Lower lobe of right lung (tissue), 2 donors: ENCODE measurements around the gene SLC25A20. TPM values are rescaled to one million over a fixed set of nuclear protein-coding genes. Genes with fewer than 3 reads are reported as not detected.

Experiments used
- ATAC-seq, 2 donors: fragments of 200-7000 bp; cut with Tn5 transposase; one replicate each; pipeline ENCODE4 v1.9.1; 2020 to 2022; ENCODE audit warnings: mild to moderate bottlenecking in 2 of 2, moderate library complexity in 2 of 2
- DNase-seq: peaks from one replicate; pipeline ENCODE4 v3.0.0-alpha.2; 2020
- H3K27ac ChIP-seq: fragments of 200-600 bp; one replicate; pipeline ENCODE4 v1.8.0; 2022
- H3K27me3 ChIP-seq: fragments of 200-600 bp; one replicate; pipeline ENCODE4 v1.8.0; 2022; ENCODE audit warnings: low read depth
- H3K36me3 ChIP-seq: fragments of 200-600 bp; one replicate; pipeline ENCODE4 v1.8.0; 2022; ENCODE audit warnings: mild to moderate bottlenecking
- H3K4me1 ChIP-seq: fragments of 200-600 bp; one replicate; pipeline ENCODE4 v1.8.0; 2022
- H3K4me3 ChIP-seq: fragments of 200-600 bp; one replicate; pipeline ENCODE4 v1.8.0; 2022; ENCODE audit warnings: mild to moderate bottlenecking
- H3K9me3 ChIP-seq: fragments of 200-600 bp; one replicate; pipeline ENCODE4 v1.8.0; 2022
- intact Hi-C: fragments of 100-400 bp; cut with DNase I; formaldehyde crosslinking; loops from one replicate; pipeline ENCODE4 v1.11.0; 2022
- total RNA-seq: library from RNA; stranded (reverse); fragmentation: NEBNext Ultra II Directional; extraction: Animal tissue kit (Norgen Biotek cat#: 25700); gene quantifications from one replicate; pipeline ENCODE4 v1.2.1, GENCODE V29; 2021
- TF ChIP-seq, protein P1 (sequence below): fragments of 200-600 bp; IDR thresholded peaks from one replicate; pipeline ENCODE4 v1.8.0; 2022; ENCODE audit warnings: antibody characterized with exemption, mild to moderate bottlenecking
- donor health status: DM: no; HTN: yes; CAD: no; lungs with severe emphysema.

The SLC25A20 gene
- total RNA-seq, 1 donor from 2014 or later = 29.0 TPM

DNA sequence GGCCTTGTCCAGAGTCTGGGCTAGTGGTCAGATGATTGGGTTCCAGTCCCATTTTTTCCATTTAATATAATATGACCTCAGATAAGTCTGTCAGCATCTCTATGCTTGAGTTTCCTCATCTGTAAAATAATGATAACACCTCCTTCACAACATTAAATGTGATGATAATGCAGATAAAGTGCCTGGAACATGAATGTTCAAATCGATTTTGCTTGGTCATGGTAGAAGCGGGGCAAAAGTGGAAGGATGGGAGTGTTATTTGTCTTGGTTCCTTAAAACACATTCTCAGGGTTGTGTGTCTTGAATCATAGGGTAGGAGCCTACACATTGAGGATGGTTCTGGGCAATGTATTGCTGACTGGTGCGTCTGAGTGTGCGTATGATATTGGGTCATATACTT is 36.8 kb upstream of the SLC25A20 start:
- H3K27ac ChIP-seq = no peak overlapping the region
- no peaks in the 10 kb centered on the region for H3K9me3 ChIP-seq
- ATAC-seq = no peak
- H3K4me3 ChIP-seq = no peak overlapping the region
- intact Hi-C loops = no loop called here
- H3K27me3 ChIP-seq = no peaks in the 10 kb centered on the region
- TF ChIP-seq, protein P1, sequence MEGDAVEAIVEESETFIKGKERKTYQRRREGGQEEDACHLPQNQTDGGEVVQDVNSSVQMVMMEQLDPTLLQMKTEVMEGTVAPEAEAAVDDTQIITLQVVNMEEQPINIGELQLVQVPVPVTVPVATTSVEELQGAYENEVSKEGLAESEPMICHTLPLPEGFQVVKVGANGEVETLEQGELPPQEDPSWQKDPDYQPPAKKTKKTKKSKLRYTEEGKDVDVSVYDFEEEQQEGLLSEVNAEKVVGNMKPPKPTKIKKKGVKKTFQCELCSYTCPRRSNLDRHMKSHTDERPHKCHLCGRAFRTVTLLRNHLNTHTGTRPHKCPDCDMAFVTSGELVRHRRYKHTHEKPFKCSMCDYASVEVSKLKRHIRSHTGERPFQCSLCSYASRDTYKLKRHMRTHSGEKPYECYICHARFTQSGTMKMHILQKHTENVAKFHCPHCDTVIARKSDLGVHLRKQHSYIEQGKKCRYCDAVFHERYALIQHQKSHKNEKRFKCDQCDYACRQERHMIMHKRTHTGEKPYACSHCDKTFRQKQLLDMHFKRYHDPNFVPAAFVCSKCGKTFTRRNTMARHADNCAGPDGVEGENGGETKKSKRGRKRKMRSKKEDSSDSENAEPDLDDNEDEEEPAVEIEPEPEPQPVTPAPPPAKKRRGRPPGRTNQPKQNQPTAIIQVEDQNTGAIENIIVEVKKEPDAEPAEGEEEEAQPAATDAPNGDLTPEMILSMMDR = no peak
- no peak for DNase-seq
- peaks cover 45% of the 10 kb centered on the region for H3K36me3 ChIP-seq
- H3K4me1 ChIP-seq = peaks cover 22% of the 10 kb centered on the region

DNA sequence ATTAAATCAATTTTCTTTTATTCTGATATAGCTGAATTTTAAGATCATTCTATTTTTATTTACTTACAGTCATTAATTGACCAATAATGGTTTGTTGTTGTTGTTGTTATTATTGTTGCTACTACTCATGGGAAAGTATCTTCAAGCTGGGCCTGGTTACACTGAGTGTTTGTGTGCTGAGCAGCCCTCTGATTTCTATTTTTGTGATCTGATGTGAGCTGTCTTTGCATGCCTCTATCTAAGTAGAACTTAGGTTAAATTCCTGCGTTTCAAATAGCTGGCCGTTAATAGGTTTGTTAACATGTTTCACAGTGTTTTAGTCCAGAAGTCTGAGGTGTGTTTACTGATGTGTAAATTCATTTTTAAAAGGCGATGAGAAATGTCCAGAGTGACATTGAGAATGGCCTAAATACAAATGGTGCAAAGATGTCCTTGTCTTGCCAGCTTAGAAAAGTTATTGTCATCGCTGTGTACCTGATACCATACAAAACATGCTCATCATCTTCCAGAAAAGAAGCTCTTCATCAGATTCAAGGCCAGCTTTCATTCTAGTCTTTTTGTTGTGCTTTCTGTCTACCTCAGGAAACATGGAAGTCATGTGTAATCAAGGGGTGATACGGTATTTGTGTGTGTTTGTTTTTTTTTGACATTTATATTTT is 35.8 kb upstream of the SLC25A20 start:
- Histone ChIP-seq H3K4me1 (peaks cover 32% of the 10 kb centered on the region), H3K36me3 (peaks cover 53% of the 10 kb centered on the region), H3K9me3 (no peaks in the 10 kb centered on the region), H3K27ac (no peak overlapping the region), H3K4me3 (no peak overlapping the region), H3K27me3 (no peaks in the 10 kb centered on the region)
- DNase-seq = no peak
- intact Hi-C loops = no loop called here
- no peak for ATAC-seq
- TF ChIP-seq, protein P1 = no peak

DNA sequence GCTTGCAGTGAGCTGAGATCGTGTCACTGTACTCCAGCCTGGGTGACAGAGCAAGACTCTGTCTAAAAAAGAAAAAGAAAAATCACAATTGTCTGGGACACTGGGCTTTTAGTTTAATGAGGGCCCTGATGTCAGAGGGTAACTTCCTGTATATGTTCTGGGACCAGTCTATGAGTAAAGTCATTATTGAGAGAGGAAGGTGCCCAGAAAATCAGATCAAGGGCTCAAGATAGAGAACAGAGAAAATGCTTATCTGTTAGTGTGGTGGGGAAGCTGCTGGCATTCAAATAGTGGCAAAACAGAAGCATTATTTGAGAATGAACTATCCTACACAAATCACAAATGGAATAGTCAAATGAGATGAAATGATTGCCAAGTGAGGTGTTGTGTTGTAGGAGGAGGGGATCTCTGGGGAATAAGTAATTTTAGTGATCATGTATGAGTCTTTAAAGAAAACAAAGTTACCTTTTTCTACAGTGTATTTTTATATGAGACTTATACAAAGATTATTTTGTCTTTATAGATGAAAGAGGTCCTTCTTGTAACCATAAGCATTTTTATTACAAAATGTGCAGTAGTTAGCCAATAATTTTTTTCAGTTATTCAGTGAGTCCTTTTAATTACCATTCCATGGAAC is 33.4 kb upstream of the SLC25A20 start:
- Histone ChIP-seq H3K4me3 (no peak overlapping the region), H3K9me3 (no peaks in the 10 kb centered on the region), H3K4me1 (peaks cover 50% of the 10 kb centered on the region), H3K36me3 (peaks cover 72% of the 10 kb centered on the region), H3K27ac (no peak overlapping the region), H3K27me3 (no peaks in the 10 kb centered on the region)
- no peak for DNase-seq
- TF ChIP-seq, protein P1 = no peak
- ATAC-seq = no peak
- intact Hi-C loops = no loop called here

DNA sequence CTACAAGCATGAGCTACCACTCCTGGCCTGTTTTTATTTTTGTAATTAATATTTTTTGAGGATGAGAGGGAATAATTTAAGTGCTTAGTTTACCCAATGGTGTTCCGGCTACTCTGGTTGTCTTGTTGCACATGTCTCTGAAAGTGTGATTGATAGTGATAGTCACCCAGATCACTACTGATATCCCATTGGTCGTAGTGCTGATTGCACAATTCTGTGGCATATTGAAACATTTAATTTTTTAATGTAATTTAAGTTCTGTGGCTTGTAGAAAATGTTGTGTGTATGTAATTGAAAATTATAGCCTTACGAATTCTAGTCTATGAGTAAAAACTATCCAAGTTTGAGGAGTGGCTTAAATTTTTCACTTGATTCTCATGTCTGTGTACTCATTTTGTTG is 31.9 kb upstream of the SLC25A20 start:
- intact Hi-C loops = no loop called here
- peaks cover 59% of the 10 kb centered on the region for H3K4me1 ChIP-seq

DNA sequence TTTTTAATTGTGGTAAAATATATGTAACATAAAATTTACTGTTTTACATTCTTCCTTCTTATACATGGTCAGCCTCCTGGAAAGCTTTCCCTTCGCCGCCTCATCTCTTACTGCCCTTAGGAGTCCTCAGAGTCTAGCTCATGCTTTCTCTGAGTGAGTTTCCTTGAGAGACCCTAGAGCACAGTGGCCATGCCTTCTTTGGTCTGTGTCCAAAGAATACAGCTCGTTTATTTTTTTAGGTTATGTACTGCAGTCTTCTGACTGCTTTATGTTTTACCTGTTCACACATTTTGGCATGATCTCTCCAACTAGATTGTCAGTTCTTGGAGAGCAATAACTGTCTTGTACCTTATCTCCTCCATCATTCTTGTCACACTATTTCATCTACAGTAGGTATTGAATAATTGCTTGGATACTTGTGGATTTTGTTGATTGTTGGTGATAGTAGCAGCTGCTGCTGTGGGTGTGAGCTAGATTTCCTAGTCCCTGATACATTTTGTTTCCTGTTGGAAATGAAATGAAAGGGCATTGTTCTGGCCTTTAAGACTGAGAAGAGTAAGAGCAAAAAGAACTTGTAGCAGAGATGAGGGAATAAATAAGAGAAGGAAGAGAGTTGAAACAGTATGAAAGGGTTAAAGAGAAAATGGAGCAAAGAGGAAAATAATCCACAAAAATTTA is 30.8 kb upstream of the SLC25A20 start:
- intact Hi-C loops = no loop called here
- ATAC-seq (no peak), DNase-seq (no peak)
- H3K9me3 ChIP-seq = no peaks in the 10 kb centered on the region
- H3K27ac ChIP-seq = no peak overlapping the region
- H3K27me3 ChIP-seq = no peaks in the 10 kb centered on the region
- H3K4me1 ChIP-seq = peaks cover 54% of the 10 kb centered on the region
- no peak overlapping the region for H3K4me3 ChIP-seq
- peaks cover 77% of the 10 kb centered on the region for H3K36me3 ChIP-seq
- TF ChIP-seq, protein P1 = no peak

More for the DNA sequence above, 31.9 kb upstream of the SLC25A20 start:
- DNase-seq (no peak), ATAC-seq (no peak)
- no peaks in the 10 kb centered on the region for H3K9me3 ChIP-seq
- H3K27ac ChIP-seq = no peak overlapping the region
- peaks cover 77% of the 10 kb centered on the region for H3K36me3 ChIP-seq
- H3K27me3 ChIP-seq = no peaks in the 10 kb centered on the region
- TF ChIP-seq, protein P1 = no peak
- H3K4me3 ChIP-seq = no peak overlapping the region
